ENCODE data around the gene BORCS6. TPM values are rescaled to one million over a fixed set of nuclear protein-coding genes. Genes with fewer than 3 reads are reported as not detected.
A peak's percentile ranks its signal among the peaks of the same experiment; 100 is the strongest.

BORCS6 gene
- total RNA-seq, 4 donors from 2014 or later: 12.6 to 22.6 (median 17.9) TPM

- no peak for DNase-seq
- Histone ChIP-seq H3K27me3 (no peaks in the 10 kb centered on the region), H3K27ac (no peak overlapping the region), H3K4me3 (no peak overlapping the region), H3K9me3 (no peaks in the 10 kb centered on the region), H3K4me1 (peaks cover 0 to 14% (median 9%) of the 10 kb centered on the region in 4 donors), H3K36me3 (peaks cover 0 to 100% (median 9%) of the 10 kb centered on the region in 3 donors)
- no peak for TF ChIP-seq POLR2A (IDR thresholded peaks at IDR 0.05)
Measured at GRCh38 chr17:8145811-8146210, 44.2 kb downstream of the BORCS6 start.

GRCh38 chr17:8144401-8145231 is 45.4 kb downstream of the BORCS6 start:
- Histone ChIP-seq H3K27me3 (no peaks in the 10 kb centered on the region), H3K27ac (no peak overlapping the region), H3K4me3 (no peak overlapping the region), H3K9me3 (no peaks in the 10 kb centered on the region), H3K4me1 (peaks cover 0 to 3% (median under 1%) of the 10 kb centered on the region in 4 donors), H3K36me3 (peaks cover 0 to 100% (median 9%) of the 10 kb centered on the region in 3 donors)
- DNase-seq: no peak
- TF ChIP-seq CTCF (IDR thresholded peaks at IDR 0.05) (no peak), POLR2A (IDR thresholded peaks at IDR 0.05) (no peak)

GRCh38 chr17:8143581-8144400 is 46.2 kb downstream of the BORCS6 start:
- H3K4me1 ChIP-seq: peaks cover 0 to 10% (median 1%) of the 10 kb centered on the region in 4 donors

GRCh38 chr17:8142887-8143580 is 46.9 kb downstream of the BORCS6 start:
- peak overlapping the region in 2 of 4 donors; percentile 5 to 7 for H3K27ac ChIP-seq
- H3K4me3 ChIP-seq: no peak overlapping the region
- TF ChIP-seq POLR2A (IDR thresholded peaks at IDR 0.05) (no peak), CTCF (IDR thresholded peaks at IDR 0.05) (no peak)
- H3K36me3 ChIP-seq: peaks cover 0 to 88% (median 2%) of the 10 kb centered on the region in 3 donors
- H3K27me3 ChIP-seq: no peaks in the 10 kb centered on the region
- H3K9me3 ChIP-seq: no peaks in the 10 kb centered on the region
- H3K4me1 ChIP-seq: peaks cover 0 to 16% (median 1%) of the 10 kb centered on the region in 4 donors
- DNase-seq: peak in 1 of 3 donors; percentile 44

More at GRCh38 chr17:8143581-8144400, 46.2 kb downstream of the BORCS6 start:
- no peaks in the 10 kb centered on the region for H3K9me3 ChIP-seq
- DNase-seq: peak in 1 of 3 donors; percentile 43
- peak overlapping the region in 1 of 4 donors; percentile 7 for H3K27ac ChIP-seq
- no peak for TF ChIP-seq POLR2A (IDR thresholded peaks at IDR 0.05)
- no peaks in the 10 kb centered on the region for H3K27me3 ChIP-seq
- no peak overlapping the region for H3K4me3 ChIP-seq
- H3K36me3 ChIP-seq: peaks cover 0 to 96% (median 9%) of the 10 kb centered on the region in 3 donors

- Histone ChIP-seq H3K27ac (peak overlapping the region in 1 of 4 donors; percentile 5), H3K4me3 (no peak overlapping the region), H3K4me1 (peaks cover 0 to 19% (median 1%) of the 10 kb centered on the region in 4 donors), H3K9me3 (no peaks in the 10 kb centered on the region), H3K36me3 (peaks cover 0 to 81% (median 0%) of the 10 kb centered on the region in 3 donors), H3K27me3 (no peaks in the 10 kb centered on the region)
- TF ChIP-seq POLR2A (IDR thresholded peaks at IDR 0.05) (no peak), CTCF (IDR thresholded peaks at IDR 0.05) (no peak)
- DNase-seq: peak in 1 of 3 donors; percentile 47
Measured at GRCh38 chr17:8142158-8142886, 47.7 kb downstream of the BORCS6 start.

Data from Peyer's patch (tissue), 4 donors.